SK-N-SH (cell line): ENCODE data around the gene PIGM. TPM values are rescaled to one million over a fixed set of nuclear protein-coding genes. Genes with fewer than 3 reads are reported as not detected.

Experiments used
- CTCF ChIA-PET: fragments of 300-600, 350-600 bp; formaldehyde crosslinking; extraction: SDS; loops from one replicate; lab custom pipeline; 2021; lab: Yijun Ruan, JAX
- POLR2A ChIA-PET: fragments of 350-600 bp; sonication (Branson Sonifier 250); formaldehyde crosslinking; extraction: SDS; loops from one replicate; lab custom pipeline; 2020; ENCODE audit warnings: antibody characterized with exemption, inconsistent platforms; lab: Yijun Ruan, JAX
- DNase-seq: peaks from one replicate; pipeline ENCODE4 v3.0.0; 2012
- H2AFZ ChIP-seq: fragments of 200-600 bp; sonication (generic); 2 replicates; pipeline ENCODE4 v1.8.1; 2016; ENCODE audit warnings: antibody characterized with exemption, mild to moderate bottlenecking, low read depth
- H3F3A ChIP-seq: fragments of 200-600 bp; sonication (generic); replicated peaks from 2 replicates; pipeline ENCODE3; 2016; ENCODE audit warnings: antibody characterized with exemption, mild to moderate bottlenecking; ENCODE audit not compliant: insufficient read depth
- H3K27ac ChIP-seq, 2 experiments: fragments of 200-500 bp in 1 of 2; fragments of 200-600 bp in 1 of 2; sonication (Bioruptor generic) in 1 of 2; sonication (generic), shearing (Covaris generic) in 1 of 2; 2 replicates each; pipeline versions ENCODE4 v1.5.1 to v1.6.1; 2014 to 2016; ENCODE audit warnings: low read depth in 2 of 2, inconsistent platforms in 1 of 2, low read length in 1 of 2, mild to moderate bottlenecking in 1 of 2, mixed read lengths in 1 of 2
- H3K27me3 ChIP-seq: fragments of 200-600 bp; sonication (generic), shearing (Covaris generic); 2 replicates; pipeline ENCODE4 v1.6.1; 2016; ENCODE audit warnings: mixed run types; ENCODE audit not compliant: insufficient read depth
- H3K36me3 ChIP-seq, 2 experiments: fragments of 200-500 bp in 1 of 2; fragments of 200-600 bp in 1 of 2; sonication (Bioruptor generic) in 1 of 2; sonication (generic) in 1 of 2; replicated peaks in 1 of 2; 2 replicates each; pipeline versions ENCODE3 to v1.5.1; 2014 to 2016; ENCODE audit warnings: low read length in 1 of 2, mild to moderate bottlenecking in 1 of 2; ENCODE audit not compliant: insufficient read depth in 2 of 2, control insufficient read depth in 1 of 2
- H3K4me1 ChIP-seq, 2 experiments: fragments of 200-500 bp in 1 of 2; fragments of 200-600 bp in 1 of 2; sonication (Bioruptor generic) in 1 of 2; sonication (generic), shearing (Covaris generic) in 1 of 2; 2 replicates each; pipeline versions ENCODE4 v1.5.1 to v1.6.1; 2014 to 2016; ENCODE audit warnings: low read depth in 1 of 2, low read length in 1 of 2, mixed run types in 1 of 2; ENCODE audit not compliant: insufficient read depth in 2 of 2, control insufficient read depth in 1 of 2
- H3K4me2 ChIP-seq: fragments of 200-600 bp; sonication (generic), shearing (Covaris generic); 2 replicates; pipeline ENCODE4 v1.6.1; 2017; ENCODE audit warnings: mixed run types
- H3K4me3 ChIP-seq, 2 experiments: fragments of 200-500 bp in 1 of 2; fragments of 200-600 bp in 1 of 2; sonication (Bioruptor generic) in 1 of 2; sonication (generic), shearing (Covaris generic) in 1 of 2; 2 replicates each; pipeline versions ENCODE4 v1.5.1 to v1.8.1; 2014 to 2016; ENCODE audit warnings: low read depth in 2 of 2, inconsistent platforms in 1 of 2, low read length in 1 of 2, mild to moderate bottlenecking in 1 of 2, mixed read lengths in 1 of 2, moderate library complexity in 1 of 2
- H3K79me2 ChIP-seq: fragments of 200-600 bp; sonication (generic); 2 replicates; pipeline ENCODE4 v1.8.1; 2017; ENCODE audit warnings: mild to moderate bottlenecking; ENCODE audit not compliant: insufficient read depth
- H3K9ac ChIP-seq: fragments of 200-600 bp; sonication (generic); 2 replicates; pipeline ENCODE4 v1.6.1; 2017; ENCODE audit warnings: mixed run types
- H3K9me2 ChIP-seq: fragments of 200-600 bp; sonication (generic); 2 replicates; pipeline ENCODE4 v1.6.1; 2017; ENCODE audit warnings: mixed run types
- H3K9me3 ChIP-seq: fragments of 200-600 bp; sonication (generic); 2 replicates; pipeline ENCODE4 v1.6.1; 2017; ENCODE audit warnings: mixed run types, mild to moderate bottlenecking, moderate library complexity
- H4K20me1 ChIP-seq: fragments of 200-600 bp; sonication (generic); 2 replicates; pipeline ENCODE4 v1.6.1; 2017; ENCODE audit warnings: mild to moderate bottlenecking, mixed run types; ENCODE audit not compliant: insufficient read depth
- EZH2phosphoT487 ChIP-seq: fragments of 200-600 bp; sonication (generic); IDR thresholded peaks from 2 replicates; pipeline ENCODE4 v1.6.1; 2017; ENCODE audit warnings: low read depth, mixed run types, mild to moderate bottlenecking, antibody characterized with exemption, moderate library complexity, borderline replicate concordance
- FOSL2 ChIP-seq: IDR thresholded peaks from 2 replicates; pipeline ENCODE4 v1.4.0; 2012; ENCODE audit warnings: low read depth, mild to moderate bottlenecking, moderate library complexity, borderline replicate concordance
- GABPA ChIP-seq: IDR thresholded peaks from 2 replicates; pipeline ENCODE4 v1.4.0; 2012; ENCODE audit warnings: low read depth, mild to moderate bottlenecking
- GATA2 ChIP-seq: sonication (generic); formaldehyde crosslinking; IDR thresholded peaks from 2 replicates; pipeline ENCODE4 v1.5.0; 2020; ENCODE audit warnings: mild to moderate bottlenecking, missing genetic modification reagents
- IRF3 ChIP-seq: fragments of 150-350 bp; IDR thresholded peaks from 2 replicates; pipeline ENCODE4 v1.6.1; 2016; ENCODE audit warnings: mild to moderate bottlenecking, low read depth, low read length
- JUND ChIP-seq: IDR thresholded peaks from 2 replicates; pipeline ENCODE4 v1.4.0; 2012
- MAX ChIP-seq: IDR thresholded peaks from 2 replicates; pipeline ENCODE4 v1.4.0; 2012; ENCODE audit warnings: low read depth
- PBX3 ChIP-seq: IDR thresholded peaks from 2 replicates; pipeline ENCODE4; 2012
- POLR2AphosphoS5 ChIP-seq: IDR thresholded peaks from 2 replicates; pipeline ENCODE4 v1.6.1; 2012; ENCODE audit warnings: low read depth, low read length
- RAD21 ChIP-seq: IDR thresholded peaks from 2 replicates; pipeline ENCODE4 v1.6.1; 2012; ENCODE audit warnings: mild to moderate bottlenecking, low read length
- RCOR1 ChIP-seq: fragments of 150-350 bp; IDR thresholded peaks from 2 replicates; pipeline ENCODE4 v1.6.1; 2017; ENCODE audit warnings: antibody characterized with exemption, low read length
- RFX5 ChIP-seq: IDR thresholded peaks from 2 replicates; pipeline ENCODE4 v1.6.1; 2012; ENCODE audit warnings: mild to moderate bottlenecking, improper control_type of control experiment, low read length
- RXRA ChIP-seq: IDR thresholded peaks from 2 replicates; pipeline ENCODE4 v1.4.0; 2012; ENCODE audit warnings: low read depth, mild to moderate bottlenecking, borderline replicate concordance
- SIN3A ChIP-seq: IDR thresholded peaks from 2 replicates; pipeline ENCODE4 v1.6.1; 2012; ENCODE audit warnings: low read depth, mild to moderate bottlenecking, low read length, moderate library complexity, borderline replicate concordance
- TAF1 ChIP-seq: IDR thresholded peaks from 2 replicates; pipeline ENCODE4 v1.6.1; 2012; ENCODE audit warnings: low read depth, mild to moderate bottlenecking, low read length, moderate library complexity, borderline replicate concordance
- TCF12 ChIP-seq: IDR thresholded peaks from 2 replicates; pipeline ENCODE4 v1.4.0; 2012
- USF1 ChIP-seq: IDR thresholded peaks from 2 replicates; pipeline ENCODE4 v1.4.0; 2012; ENCODE audit warnings: low read depth, borderline replicate concordance
- YY1 ChIP-seq: IDR thresholded peaks from 2 replicates; pipeline ENCODE4 v1.4.0; 2012; ENCODE audit warnings: low read depth, mild to moderate bottlenecking
- polyA plus RNA-seq, 3 experiments: library from polyadenylated mRNA; depleted of rRNA; stranded (reverse); fragments of >200 nt; gene quantifications; 2 replicates each; pipeline ENCODE4 v1.2.3, GENCODE V29; 2012
- TF ChIP-seq, protein P1 (sequence below): fragments of 150-350 bp; IDR thresholded peaks from 2 replicates; pipeline ENCODE4 v1.6.1; 2017; ENCODE audit warnings: antibody characterized with exemption, low read length, low read depth, borderline replicate concordance
- TF ChIP-seq, protein P2 (sequence below): IDR thresholded peaks from 2 replicates; pipeline ENCODE4 v1.6.1; 2012; ENCODE audit warnings: mild to moderate bottlenecking, low read depth, low read length, moderate library complexity

The PIGM gene
- polyA plus RNA-seq, 1 of the 3 experiments (the other 2 are of a cell fraction), result 4.0 TPM

- no peak for TF ChIP-seq RCOR1
- no peak for TF ChIP-seq IRF3
- TF ChIP-seq SIN3A, result no peak
- no peak for TF ChIP-seq USF1
- no peak for TF ChIP-seq RAD21
- TF ChIP-seq, protein P1, sequence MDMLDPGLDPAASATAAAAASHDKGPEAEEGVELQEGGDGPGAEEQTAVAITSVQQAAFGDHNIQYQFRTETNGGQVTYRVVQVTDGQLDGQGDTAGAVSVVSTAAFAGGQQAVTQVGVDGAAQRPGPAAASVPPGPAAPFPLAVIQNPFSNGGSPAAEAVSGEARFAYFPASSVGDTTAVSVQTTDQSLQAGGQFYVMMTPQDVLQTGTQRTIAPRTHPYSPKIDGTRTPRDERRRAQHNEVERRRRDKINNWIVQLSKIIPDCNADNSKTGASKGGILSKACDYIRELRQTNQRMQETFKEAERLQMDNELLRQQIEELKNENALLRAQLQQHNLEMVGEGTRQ, result no peak
- no peak for TF ChIP-seq GABPA
- no peak for TF ChIP-seq TCF12
- TF ChIP-seq RFX5, result no peak
- TF ChIP-seq YY1, result no peak
- TF ChIP-seq, protein P2, sequence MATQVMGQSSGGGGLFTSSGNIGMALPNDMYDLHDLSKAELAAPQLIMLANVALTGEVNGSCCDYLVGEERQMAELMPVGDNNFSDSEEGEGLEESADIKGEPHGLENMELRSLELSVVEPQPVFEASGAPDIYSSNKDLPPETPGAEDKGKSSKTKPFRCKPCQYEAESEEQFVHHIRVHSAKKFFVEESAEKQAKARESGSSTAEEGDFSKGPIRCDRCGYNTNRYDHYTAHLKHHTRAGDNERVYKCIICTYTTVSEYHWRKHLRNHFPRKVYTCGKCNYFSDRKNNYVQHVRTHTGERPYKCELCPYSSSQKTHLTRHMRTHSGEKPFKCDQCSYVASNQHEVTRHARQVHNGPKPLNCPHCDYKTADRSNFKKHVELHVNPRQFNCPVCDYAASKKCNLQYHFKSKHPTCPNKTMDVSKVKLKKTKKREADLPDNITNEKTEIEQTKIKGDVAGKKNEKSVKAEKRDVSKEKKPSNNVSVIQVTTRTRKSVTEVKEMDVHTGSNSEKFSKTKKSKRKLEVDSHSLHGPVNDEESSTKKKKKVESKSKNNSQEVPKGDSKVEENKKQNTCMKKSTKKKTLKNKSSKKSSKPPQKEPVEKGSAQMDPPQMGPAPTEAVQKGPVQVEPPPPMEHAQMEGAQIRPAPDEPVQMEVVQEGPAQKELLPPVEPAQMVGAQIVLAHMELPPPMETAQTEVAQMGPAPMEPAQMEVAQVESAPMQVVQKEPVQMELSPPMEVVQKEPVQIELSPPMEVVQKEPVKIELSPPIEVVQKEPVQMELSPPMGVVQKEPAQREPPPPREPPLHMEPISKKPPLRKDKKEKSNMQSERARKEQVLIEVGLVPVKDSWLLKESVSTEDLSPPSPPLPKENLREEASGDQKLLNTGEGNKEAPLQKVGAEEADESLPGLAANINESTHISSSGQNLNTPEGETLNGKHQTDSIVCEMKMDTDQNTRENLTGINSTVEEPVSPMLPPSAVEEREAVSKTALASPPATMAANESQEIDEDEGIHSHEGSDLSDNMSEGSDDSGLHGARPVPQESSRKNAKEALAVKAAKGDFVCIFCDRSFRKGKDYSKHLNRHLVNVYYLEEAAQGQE, result no peak
- TF ChIP-seq GATA2 (CRISPR knock-in tag), result no peak
- TF ChIP-seq POLR2AphosphoS5, result no peak
- TF ChIP-seq TAF1, result no peak
- no peak for TF ChIP-seq EZH2phosphoT487
- no peak for TF ChIP-seq JUND
- TF ChIP-seq MAX, result no peak
- TF ChIP-seq PBX3, result no peak
- no peak for TF ChIP-seq RXRA
- TF ChIP-seq FOSL2, result no peak
- DNase-seq, result no peak
- CTCF ChIA-PET, result interaction anchor here (2.3 to 5.8 kb wide), 3 partner anchors 18 to 53 kb away, joined by 15 to 44 read pairs (median 37); partner anchors contain the start of gene KCNJ9
- POLR2A ChIA-PET, result no interaction called here
- H3K27ac ChIP-seq, result no peak overlapping the region
- H4K20me1 ChIP-seq, result no peaks in the 10 kb centered on the region
- no peak overlapping the region for H3K4me3 ChIP-seq
- no peaks in the 10 kb centered on the region for H3K27me3 ChIP-seq
- no peak overlapping the region for H3K4me2 ChIP-seq
- peaks cover 9% of the 10 kb centered on the region; the same call in 1 of the 2 replicates for H3K79me2 ChIP-seq
- no peaks in the 10 kb centered on the region for H3K9me3 ChIP-seq
- H3K9me2 ChIP-seq, result no peaks in the 10 kb centered on the region
- no peaks in the 10 kb centered on the region for H3F3A ChIP-seq
- H3K4me1 ChIP-seq, result peaks cover 0 to 15% of the 10 kb centered on the region in 2 experiments; a peak in 2 of 4 replicates
- H2AFZ ChIP-seq, result no peak overlapping the region
- H3K36me3 ChIP-seq, result peaks cover 7 to 12% of the 10 kb centered on the region in 2 experiments
- no peak overlapping the region for H3K9ac ChIP-seq
Observed at GRCh38 chr1:160028426-160028825, 3.4 kb downstream of the PIGM start.
